Progenitor cell of endocrine pancreas (in vitro differentiated cells): ENCODE data around the gene VPS13D. TPM values are rescaled to one million over a fixed set of nuclear protein-coding genes. Genes with fewer than 3 reads are reported as not detected.

Source experiments
- DNase-seq: peaks from one replicate; pipeline ENCODE4 v3.0.0; 2021; ENCODE audit warnings: low spot score; ENCODE audit not compliant: unreplicated experiment
- H3K27ac Mint-ChIP-seq: 2 replicates; pipeline ENCODE4 v1.8.0; 2021; ENCODE audit warnings: mild to moderate bottlenecking, moderate library complexity, mixed read lengths
- H3K27me3 Mint-ChIP-seq: 2 replicates; pipeline ENCODE4 v1.8.0; 2021; ENCODE audit warnings: mixed read lengths
- H3K36me3 Mint-ChIP-seq: 2 replicates; pipeline ENCODE4 v1.8.0; 2022; ENCODE audit warnings: mixed read lengths; ENCODE audit not compliant: insufficient read depth
- H3K4me1 Mint-ChIP-seq: 2 replicates; pipeline ENCODE4 v1.8.0; 2021; ENCODE audit warnings: low read depth, mixed read lengths
- H3K4me3 Mint-ChIP-seq: 2 replicates; pipeline ENCODE4 v1.8.0; 2021; ENCODE audit warnings: low read depth, mild to moderate bottlenecking, moderate library complexity, mixed read lengths
- H3K9me3 Mint-ChIP-seq: 2 replicates; pipeline ENCODE4 v1.8.0; 2021; ENCODE audit warnings: low read depth, mixed read lengths
- CTCF ChIP-seq: fragments of 200-600 bp; sonication (generic); IDR thresholded peaks from one replicate; pipeline ENCODE4 v1.5.0; 2021; ENCODE audit warnings: antibody characterized with exemption, mild to moderate bottlenecking; ENCODE audit not compliant: unreplicated experiment
- total RNA-seq: library from RNA; stranded (reverse); gene quantifications from 2 replicates; pipeline ENCODE4 v1.2.1, GENCODE V29; 2021

Gene VPS13D
- total RNA-seq, 1 donor from 2014 or later = 41.9 TPM

DNA sequence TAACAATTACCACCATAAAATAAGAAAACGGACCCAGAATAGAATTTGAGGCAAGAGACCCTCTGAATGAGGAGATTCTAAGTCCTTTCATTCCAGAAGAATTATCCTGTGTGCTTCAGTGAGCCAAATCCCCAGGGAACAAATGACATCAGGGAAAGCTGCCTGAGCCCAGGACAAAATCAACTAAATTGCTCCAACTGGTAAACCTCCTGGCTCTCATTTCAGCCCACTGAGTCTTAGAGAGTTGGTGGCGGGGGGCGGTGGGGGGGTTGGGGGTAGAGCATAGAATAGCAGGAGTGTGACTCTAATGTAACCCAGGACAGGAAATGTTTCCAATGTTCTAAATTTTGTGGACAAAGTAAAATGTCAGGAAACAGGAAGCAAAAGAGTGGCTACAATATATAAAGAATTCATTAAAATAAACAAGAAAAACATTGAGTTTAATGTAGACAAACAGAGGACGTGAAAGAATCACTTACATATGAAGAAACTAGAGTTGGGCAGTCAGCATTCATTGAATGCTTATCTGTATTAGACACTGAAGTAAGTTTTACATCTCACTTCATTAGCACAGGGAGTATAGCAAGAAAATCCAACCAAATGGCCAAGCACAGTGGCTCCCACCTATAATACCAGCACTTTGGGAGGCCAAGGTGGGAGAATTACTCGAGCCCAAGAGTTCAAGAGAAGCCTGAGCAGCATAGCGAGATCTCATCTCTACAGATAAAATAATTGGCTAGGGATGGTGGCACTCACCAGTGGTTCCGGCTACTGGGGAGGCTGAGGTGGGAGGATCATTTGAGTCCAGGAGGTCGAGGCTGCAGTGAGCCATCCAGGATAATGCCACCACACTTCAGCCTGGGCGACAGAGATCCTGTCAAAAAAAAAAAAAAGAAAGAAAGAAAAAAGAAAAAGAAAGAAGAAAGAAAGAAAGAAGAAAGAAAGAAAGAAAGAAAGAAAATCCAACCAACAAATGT, 313.1 kb downstream of the VPS13D start:
- no peak overlapping the region for H3K4me3 Mint-ChIP-seq
- no peak for TF ChIP-seq CTCF

DNA sequence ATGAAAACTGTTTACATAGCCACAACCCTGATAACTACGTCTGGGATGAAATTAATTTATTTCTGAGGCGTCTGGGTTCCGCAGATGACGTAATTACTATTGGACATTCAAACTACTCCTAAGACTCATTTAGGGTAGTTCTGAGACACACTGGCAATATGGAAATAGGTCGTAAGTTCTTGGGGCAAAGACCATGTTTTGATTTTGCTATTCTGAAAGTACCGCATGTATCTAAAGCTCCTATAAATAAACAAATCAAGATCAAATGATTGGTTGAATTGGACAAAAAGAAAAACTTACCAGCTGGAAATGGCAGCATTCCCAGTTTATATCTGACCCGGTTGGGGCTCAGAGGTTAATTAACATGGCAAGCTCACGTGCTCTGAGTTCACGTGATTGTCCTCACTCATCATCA, 313.9 kb downstream of the VPS13D start:
- no peak overlapping the region for H3K4me3 Mint-ChIP-seq
- TF ChIP-seq CTCF = no peak
- H3K27me3 Mint-ChIP-seq = peaks cover 7% of the 10 kb centered on the region
- no peaks in the 10 kb centered on the region for H3K36me3 Mint-ChIP-seq
- H3K27ac Mint-ChIP-seq = no peak overlapping the region
- H3K4me1 Mint-ChIP-seq = peaks cover 14% of the 10 kb centered on the region
- DNase-seq = no peak
- no peaks in the 10 kb centered on the region for H3K9me3 Mint-ChIP-seq

More for the DNA sequence above, 313.1 kb downstream of the VPS13D start:
- Mint-ChIP-seq H3K36me3 (no peaks in the 10 kb centered on the region), H3K4me1 (peaks cover 19% of the 10 kb centered on the region), H3K27ac (no peak overlapping the region), H3K27me3 (peaks cover 7% of the 10 kb centered on the region), H3K9me3 (no peaks in the 10 kb centered on the region)
- no peak for DNase-seq

GRCh38 chr1:12544357-12544756, 314.5 kb downstream of the VPS13D start:
- peaks cover 14% of the 10 kb centered on the region for H3K4me1 Mint-ChIP-seq
- H3K36me3 Mint-ChIP-seq = no peaks in the 10 kb centered on the region
- peaks cover 7% of the 10 kb centered on the region for H3K27me3 Mint-ChIP-seq
- H3K9me3 Mint-ChIP-seq = no peaks in the 10 kb centered on the region
- H3K27ac Mint-ChIP-seq = no peak overlapping the region
- no peak overlapping the region for H3K4me3 Mint-ChIP-seq
- TF ChIP-seq CTCF = no peak
- no peak for DNase-seq

DNA sequence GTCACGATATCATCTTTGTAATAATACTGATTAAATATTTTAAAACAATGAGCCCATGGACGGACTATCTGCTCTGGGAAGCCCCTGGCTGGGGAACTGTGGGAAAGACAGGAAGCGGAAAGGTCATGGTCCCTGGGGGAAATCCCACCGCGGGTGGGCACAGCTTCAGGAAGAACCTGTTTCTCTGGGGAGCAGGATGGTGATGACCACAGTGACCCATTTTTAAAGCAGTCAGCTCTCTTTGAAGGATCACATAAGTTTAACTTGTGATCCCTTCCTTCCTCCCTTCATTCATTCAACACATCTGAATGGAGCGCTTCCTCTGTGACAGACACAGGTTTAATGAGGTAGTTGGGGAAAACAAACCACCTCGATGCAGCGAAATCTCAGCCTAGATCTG, 315.2 kb downstream of the VPS13D start:
- TF ChIP-seq CTCF = no peak
- Mint-ChIP-seq H3K27me3 (peaks cover 7% of the 10 kb centered on the region), H3K36me3 (no peaks in the 10 kb centered on the region), H3K4me3 (no peak overlapping the region), H3K27ac (no peak overlapping the region), H3K9me3 (no peaks in the 10 kb centered on the region), H3K4me1 (peaks cover 19% of the 10 kb centered on the region)
- no peak for DNase-seq

- no peaks in the 10 kb centered on the region for H3K36me3 Mint-ChIP-seq
- TF ChIP-seq CTCF = no peak
- H3K4me3 Mint-ChIP-seq = no peak overlapping the region
- no peak for DNase-seq
- peaks cover 12% of the 10 kb centered on the region for H3K4me1 Mint-ChIP-seq
- H3K27me3 Mint-ChIP-seq = peaks cover 6% of the 10 kb centered on the region
- H3K27ac Mint-ChIP-seq = no peak overlapping the region
- H3K9me3 Mint-ChIP-seq = no peaks in the 10 kb centered on the region
Measured at GRCh38 chr1:12546771-12547585, 317.1 kb downstream of the VPS13D start.
